DLD1 (cell line): ENCODE data around the gene KRT39.
"Not testable (repeated sequence)": the region's sequence is repeated elsewhere in the genome, so short reads cannot be mapped to it uniquely, and the experiment has no call there.

Experiments used
- in situ Hi-C: cut with HindIII; loops from 2 replicates; pipeline ENCODE4 v1.10.0; 2017; ENCODE audit warnings: low sequenced_read_pairs

Gene KRT39

DNA sequence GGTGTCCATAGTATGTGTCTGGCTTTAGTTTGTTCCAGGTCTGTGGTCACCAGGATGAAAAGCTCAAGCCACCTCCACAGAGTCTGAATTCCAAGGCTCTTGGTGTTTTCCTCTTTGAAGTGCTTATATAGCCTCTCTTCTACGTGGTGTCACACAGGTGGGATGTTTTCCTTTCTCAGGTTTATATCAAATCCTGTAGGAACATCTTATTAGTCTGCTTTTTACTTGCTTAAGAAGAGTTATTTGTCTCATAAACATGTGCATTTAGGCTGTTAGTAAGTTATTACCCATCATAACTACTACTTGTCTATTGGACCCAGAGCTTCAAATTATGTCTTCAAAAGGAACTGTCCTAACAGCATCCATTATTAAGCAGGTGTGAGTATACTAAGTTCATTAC, at the start of gene KRT39:
KRT39 (minus strand) TSS at position 101 of the 400 bp plus-strand sequence; CDS start at position 9, 92 bp downstream.
- in situ Hi-C loops: no loop called here

DNA sequence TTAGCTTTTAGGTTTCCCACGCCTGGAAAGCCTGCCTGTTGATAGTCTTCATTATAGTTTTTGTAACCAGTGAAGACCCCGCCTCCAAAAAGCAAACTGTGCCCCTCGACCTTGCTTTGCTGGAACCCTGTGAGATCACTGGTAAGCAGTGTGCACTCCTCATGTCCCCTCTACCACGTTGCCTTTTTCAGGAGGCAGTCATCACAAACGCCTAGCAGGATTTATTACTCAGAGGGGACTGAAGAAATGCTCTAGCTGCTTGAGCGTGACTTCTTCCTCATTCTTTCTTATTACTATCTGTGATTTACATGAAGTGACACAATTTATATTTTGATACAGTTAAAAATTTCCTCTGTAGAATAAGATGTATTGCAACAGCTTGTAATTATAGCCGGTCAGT, 48.7 kb upstream of the KRT39 start:
- in situ Hi-C loops: loop anchor here (5.0 kb wide), 1 partner anchor 42 kb away; the partner anchor contains the start of gene KRTAP2-2

DNA sequence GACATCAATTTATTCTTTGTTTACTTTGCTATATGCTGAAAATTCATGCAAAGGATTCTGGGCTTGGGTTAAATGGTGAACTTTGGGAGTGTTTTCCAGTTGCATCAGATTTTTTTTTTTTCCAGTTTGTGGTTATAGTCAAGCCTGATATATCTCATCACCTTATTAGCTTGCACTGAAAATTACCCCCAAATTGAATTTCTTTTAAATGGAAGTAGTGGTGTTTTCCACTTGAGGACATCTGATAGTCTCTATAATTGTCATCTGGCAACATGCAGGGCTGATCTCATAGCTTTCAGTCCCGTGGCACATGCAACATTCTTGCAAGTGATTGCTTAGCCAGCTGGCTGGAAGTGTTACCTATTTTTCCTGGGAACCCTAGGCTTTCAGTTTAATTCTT, 46.9 kb upstream of the KRT39 start:
- in situ Hi-C loops: no loop called here

DNA sequence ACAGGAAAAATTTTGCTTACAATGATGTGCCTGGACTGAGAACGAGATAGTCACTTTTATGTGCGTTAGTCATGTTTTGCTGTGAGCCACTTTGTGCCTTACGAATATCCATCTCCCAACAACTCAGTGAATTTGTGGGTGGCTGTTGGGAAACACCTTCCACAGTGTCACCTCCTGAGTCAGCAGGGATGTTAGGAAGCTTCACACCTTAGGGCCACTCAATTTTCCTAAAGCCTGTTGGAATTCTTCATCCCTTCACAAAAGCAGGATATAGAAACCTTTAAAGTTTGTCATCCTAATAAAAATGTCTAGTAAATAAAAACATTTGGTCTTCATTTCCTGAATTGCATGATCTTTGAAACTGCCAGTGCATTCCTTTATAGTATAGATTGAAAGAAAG, 46.4 kb upstream of the KRT39 start:
- in situ Hi-C loops: no loop called here

DNA sequence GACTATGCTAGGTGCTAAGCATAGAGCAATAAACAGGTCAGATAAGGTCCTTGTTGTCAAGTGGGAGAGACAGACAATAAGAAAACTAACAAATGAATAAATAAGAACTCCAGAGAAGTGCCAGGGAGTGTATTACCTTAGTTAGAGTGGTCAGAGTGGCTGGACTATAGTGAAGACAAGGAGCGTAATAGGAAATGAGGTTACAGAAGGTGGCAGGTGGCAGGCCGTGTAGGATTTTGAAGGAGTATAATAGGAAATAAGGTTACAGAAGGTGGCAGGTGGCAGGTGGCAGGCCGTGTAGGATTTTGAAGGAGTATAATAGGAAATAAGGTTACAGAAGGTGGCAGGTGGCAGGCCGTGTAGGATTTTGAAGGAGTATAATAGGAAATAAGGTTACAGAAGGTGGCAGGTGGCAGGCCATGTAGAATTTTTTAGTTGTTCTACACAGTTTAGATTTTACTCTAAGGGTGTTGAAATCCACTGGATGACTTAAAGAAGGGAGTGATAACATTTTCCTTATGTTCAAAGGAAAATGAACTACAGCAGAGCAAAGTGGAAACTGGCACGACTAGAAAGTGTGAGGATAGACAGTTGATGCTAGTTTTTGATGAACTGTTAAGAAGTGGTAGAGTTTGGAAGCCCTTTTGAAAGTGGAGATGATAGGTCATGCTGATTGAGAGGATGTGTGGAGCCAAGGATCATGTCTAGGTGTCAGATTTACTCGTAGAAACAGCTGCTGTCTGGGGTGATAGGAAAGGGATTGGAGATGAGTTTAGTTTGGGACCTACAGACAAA, 45.8 kb upstream of the KRT39 start:
- in situ Hi-C loops: no loop called here

DNA sequence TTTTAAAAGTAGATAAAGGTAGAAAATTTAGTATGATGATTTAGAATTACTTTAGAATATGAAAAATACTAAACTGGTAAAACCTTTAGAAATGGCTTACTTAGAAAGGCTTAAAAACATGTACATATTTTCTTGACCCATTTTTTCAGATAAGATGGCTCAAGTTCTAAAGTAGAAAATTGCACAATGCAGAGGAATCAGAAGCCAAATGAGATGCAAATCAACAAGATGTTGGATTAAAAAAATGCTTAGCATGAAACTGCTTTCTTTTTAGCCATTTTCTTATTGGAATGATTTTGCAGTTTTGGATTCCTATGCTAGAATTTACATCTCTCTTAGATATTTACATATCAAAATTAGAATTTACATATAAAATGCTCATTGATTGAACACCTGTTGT, 43.7 kb upstream of the KRT39 start:
- in situ Hi-C loops: no loop called here

DNA sequence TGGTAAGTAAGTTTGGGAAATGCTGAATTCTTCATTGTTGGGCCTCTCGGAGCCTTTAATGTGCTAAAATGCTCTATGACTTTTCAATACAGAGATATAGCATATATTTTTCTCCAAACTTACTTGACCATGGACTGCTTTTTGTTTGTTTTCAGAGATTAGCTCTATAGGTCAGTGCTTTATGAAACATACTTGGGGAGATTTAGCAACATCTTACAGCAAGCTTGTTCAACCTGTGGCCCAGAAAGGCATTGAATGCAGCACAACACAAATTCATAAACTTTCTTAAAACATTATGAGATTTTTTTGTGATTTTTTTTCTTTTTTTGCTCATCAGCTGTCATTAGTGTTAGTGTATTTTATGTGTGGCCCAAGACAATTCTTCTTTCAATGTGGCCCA, 43.2 kb upstream of the KRT39 start:
- in situ Hi-C loops: no loop called here

DNA sequence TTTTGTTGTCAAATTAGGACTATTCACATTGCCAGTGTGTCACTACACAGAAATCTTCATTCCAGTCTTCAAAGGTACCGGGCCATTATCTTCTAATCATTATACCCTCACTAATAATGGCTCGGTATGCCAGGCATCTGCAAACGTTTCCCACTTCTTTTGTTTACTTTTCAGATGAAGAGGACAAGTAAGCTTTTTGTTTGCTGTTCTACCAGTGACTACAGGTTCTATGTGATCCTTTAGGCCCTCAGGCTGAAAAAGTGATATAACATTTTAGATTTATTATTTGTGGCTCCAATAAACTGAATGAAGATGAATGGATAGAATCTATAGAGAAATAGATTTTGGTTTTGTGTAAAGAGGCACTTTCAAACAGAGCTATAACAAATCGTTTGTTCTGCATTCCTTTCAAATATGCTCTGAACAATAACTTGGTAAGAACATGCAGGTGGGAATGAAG, 42.6 kb upstream of the KRT39 start:
- in situ Hi-C loops: no loop called here

DNA sequence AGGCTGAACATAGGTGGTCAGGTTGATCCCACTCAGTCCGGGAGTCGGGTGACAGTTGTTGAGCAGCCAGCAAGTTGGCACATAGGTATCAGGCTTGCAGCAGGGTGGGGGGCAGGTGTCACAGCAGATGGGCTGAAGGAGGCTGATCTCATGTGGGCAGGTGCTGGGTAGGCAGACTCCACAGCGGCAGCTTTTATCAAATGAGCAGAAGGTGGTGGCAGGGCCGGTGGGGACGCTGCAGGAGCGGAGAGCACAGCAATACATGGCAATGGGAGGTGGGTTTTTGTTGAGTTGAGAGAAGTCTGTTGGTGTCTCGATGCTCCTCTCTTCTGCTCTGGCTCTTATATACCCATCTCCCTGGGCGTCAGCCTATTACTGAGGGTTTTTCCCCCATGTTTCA, 42.1 kb upstream of the KRT39 start, which contains the start of gene KRTAP3-1:
KRTAP3-1 (minus strand) TSS at position 318 of the 400 bp plus-strand sequence; CDS start at position 264, 54 bp downstream.
- in situ Hi-C loops: no loop called here

DNA sequence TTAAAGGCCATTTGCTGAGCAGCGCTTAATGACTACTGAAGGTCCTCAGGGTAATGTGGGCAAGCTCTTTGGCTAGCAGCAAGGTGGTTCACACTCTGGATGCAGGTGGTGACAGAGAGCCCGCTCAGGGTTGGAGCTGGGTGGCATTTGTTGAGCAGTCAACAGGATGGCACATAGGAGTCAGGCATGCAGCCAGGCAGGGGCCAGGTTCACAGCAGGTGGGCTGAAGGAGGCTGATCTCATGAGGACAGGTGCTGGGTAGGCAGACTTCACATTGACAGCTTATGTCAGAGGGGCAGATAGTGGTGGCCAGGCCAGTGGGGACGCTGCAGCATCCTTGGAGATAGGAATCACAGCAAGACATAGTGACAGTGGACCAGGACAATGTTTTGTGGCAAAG, 37.6 kb upstream of the KRT39 start:
- in situ Hi-C loops: no loop called here

DNA sequence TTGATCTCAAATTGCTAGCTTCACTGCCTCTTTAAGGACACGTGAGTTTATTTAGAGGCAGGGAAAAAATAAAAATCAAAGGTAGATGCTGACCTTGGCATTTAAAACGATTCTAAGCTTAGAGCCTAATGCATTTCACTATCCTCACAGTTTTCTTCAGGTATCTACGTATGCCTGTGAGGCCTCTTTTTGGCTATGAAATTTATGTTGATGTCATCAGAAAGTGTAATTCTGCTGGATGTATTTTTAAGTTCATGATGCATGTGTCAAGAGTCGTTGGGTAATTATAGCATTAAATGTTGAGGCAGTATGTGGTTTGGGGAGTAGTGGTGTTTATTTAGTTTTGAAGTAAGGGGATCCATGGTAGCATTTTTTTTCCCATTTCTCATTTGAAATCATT, 37.2 kb upstream of the KRT39 start:
- in situ Hi-C loops: no loop called here

DNA sequence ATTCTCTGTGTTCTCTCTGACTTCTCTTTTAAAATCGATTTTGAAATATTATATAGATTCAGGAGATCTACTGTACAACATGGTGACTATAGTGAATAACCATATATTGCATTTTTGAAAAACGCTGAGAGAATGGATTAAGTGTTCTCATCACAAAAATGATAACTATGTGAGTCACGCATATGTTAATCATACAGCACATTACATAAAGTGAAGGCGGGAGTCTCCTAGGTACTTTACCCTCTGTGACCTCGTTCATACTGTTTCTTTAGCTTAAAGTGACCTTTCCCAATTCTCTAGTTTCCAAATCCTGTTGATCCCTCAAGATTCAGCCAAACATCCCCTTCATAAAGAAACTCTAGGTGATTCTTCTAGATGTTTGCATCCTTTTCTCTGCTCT, 36.1 kb upstream of the KRT39 start:
- in situ Hi-C loops: no loop called here

DNA sequence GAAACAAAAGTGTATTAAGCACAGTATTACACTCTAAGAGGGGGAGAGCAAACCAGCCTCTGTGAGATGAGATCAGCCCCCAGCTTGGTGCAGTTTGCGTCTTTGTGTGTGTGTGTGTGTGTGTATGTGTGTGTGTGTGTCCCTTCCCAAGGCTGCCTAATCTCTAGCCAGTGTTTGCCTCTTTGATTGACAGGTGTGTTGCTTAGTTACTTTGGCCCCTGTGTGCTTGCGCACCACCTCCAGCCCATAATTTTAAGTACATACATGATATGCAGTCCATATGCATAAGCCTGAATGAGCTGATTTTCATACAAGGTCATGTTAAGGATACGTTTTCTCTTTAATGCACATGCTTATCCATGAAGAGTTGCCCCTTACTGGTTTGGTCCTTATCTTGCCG, 35.0 kb upstream of the KRT39 start:
- in situ Hi-C loops: no loop called here

DNA sequence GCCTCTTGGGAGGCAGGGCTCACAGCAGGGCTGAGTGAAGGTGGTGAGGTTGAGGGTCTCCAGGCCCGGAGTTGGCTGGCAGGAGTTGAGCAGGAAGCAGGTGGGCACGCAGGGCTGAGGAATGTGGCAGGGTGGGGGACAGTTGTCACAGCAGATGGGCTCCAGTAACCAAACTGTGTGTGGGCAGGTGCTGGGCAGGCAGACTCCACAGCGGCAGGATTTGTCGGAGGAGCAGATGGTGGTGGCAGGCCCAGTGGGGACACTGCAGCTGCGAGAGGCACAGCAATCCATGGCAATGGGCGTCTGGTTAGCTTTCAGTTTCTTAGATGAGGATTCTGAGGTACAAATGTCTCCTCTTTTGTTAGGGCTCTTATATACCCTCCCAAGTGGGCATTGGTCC, 32.8 kb upstream of the KRT39 start, which contains the start of gene KRTAP3-2:
KRTAP3-2 (minus strand) TSS at position 344 of the 400 bp plus-strand sequence; CDS start at position 291, 53 bp downstream.
- in situ Hi-C loops: not testable (repeated sequence)

DNA sequence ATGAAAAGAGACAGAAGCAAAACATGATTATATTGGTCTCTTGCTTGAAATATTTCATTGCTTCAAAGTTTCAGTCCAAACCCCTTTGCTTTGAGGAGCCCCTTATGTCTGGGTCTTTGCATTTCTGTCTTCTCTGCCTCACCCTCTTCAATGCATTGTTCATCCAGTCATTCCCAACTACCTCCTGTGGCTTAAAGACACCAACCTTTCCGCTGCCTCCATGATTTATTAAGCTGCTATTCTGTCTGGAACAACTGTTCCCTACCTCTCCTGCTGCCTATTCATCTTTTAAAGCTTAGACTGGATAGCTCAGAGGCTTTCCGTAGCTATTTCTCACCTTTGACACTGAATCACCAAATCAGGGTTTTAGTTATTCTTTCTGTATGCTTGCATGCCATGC, 30.6 kb upstream of the KRT39 start:
- in situ Hi-C loops: no loop called here

DNA sequence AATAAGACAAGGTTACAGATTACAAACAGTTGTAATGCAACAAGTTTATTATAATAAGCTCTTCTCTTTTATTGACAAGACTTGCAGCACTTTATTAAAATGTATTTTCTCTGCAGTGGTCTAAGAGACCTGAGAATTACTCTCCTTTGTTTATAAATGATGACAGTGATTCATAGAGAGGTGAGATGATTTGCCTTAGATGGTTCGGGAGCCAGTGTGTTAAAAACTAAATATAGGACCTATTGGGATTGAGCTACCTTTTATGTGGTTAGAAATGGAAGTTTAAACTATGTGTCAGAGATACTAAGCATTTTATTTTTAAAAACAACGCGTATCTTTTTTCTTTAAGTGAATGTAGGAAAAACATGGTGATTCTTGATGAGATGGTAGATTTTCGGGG, 30.1 kb upstream of the KRT39 start:
- in situ Hi-C loops: no loop called here

DNA sequence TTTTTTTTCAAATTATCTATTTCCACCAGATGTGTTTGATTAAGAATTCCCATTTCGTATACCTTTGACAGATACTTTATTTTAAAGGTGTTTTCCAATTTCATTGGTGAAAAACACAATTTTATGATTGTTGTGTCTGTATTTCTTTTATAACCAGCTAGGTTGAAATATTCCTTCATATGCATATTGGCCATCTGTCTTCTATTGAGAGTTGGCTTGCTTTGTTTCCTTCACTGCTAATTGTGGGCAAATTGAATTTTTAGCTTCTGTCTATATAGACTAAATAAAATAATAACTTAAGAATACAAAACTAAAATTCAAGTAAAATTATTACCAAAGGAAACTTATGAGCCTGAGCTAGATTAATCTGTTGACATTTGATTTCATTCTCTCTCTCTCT, 28.4 kb upstream of the KRT39 start:
- in situ Hi-C loops: no loop called here

DNA sequence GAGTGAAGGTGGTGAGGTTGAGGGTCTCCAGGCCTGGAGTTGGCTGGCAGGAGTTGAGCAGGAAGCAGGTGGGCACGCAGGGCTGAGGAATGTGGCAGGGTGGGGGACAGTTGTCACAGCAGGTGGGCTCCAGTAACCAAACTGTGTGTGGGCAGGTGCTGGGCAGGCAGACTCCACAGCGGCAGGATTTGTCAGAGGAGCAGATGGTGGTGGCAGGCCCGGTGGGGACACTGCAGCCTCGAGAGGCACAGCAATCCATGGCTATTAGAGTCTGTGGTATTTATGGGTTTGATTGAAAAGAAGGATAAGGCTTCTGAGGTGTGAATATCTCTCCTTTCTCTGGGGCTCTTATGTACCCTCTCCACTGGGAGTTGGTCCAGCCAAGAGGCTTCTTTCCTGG, 27.1 kb upstream of the KRT39 start, which contains the start of gene KRTAP3-3:
KRTAP3-3 (minus strand) TSS at position 326 of the 400 bp plus-strand sequence; CDS start at position 259, 67 bp downstream.
- in situ Hi-C loops: no loop called here

DNA sequence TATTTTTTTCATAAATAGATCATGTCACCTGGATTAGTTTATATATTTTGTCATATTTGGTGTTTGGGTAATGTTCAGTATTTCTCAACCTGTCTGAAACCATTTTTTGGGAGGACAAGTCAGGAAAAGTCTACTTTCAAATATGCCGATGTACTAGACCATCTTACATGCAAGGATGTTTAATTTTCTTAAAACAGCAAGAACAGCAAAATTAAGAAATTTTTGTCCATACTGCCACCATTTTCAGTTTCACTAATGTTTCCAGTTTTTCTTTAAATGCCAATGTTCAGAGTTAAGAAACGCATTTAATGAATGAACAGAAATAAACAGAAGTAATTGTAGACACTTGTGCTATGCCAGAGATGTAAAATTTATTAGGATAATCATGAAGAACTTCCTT, 26.3 kb upstream of the KRT39 start:
- in situ Hi-C loops: no loop called here

DNA sequence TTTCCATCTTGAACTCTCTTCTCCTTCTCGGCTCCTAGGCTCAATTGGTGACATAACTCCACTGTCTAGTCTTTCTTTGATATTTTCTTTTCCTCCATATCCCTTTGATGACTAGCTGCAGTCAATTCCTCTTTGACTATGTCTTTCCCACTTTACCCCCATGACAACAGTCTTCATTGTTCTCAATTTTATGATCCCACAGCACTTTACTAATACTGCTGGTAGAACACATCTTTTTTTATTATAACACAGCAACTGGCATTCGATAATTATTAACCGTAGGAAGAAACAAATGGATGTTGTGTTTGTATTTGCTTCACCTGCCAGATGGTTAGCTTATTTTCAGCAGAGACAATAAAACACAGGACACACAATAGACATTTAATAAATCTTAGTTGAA, 25.9 kb upstream of the KRT39 start:
- in situ Hi-C loops: no loop called here

DNA sequence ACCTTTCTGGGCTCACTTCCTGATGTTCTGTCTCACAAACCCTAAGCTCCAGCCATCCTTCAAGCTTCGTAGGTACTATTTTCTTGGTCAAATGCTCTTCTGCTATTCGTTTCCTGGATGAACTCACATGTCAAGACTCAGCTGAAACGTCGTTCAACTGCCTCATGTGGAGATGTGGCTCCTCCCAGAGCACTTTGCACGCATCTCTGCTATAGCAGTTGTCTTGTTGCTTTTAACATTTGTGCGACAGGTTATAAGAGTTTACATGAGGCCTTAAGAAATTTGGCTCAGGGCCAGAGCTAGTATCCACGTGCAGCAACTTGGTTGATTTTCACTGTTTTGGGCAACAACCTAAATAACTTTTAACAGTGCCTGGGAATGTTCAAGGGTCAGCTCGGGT, 20.2 kb upstream of the KRT39 start:
- in situ Hi-C loops: no loop called here

DNA sequence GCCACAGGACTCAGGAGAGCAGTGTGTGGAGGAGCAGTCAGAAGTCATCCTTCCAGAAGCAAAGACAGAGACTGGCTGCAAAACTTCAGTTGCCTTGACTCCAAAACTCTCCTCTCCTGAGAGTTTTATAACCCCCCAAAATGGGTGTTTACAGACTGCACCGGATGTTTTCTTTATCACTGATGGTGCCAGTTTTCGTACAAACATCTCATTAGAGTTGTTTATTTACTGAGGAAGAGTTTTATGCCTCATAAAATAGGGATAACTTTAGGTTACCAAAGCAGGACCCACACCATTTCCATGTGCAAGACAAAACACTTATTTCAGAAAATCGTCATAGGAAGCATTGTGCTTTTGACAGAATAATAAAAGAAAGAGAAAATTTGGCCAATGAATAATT, 17.5 kb upstream of the KRT39 start, which contains the start of gene KRT40:
KRT40 (minus strand) TSS at position 101 of the 400 bp plus-strand sequence; CDS start at position 48, 53 bp downstream.
- in situ Hi-C loops: no loop called here
